GM18505 (cell line): ENCODE results near the gene TMOD3.

Source experiments
- ATAC-seq: cut with Tn5 transposase; IDR thresholded peaks from one replicate; pipeline ENCODE4 v1.9.1; 2021; ENCODE audit not compliant: unreplicated experiment
- POLR2A ChIP-seq: IDR thresholded peaks from 4 replicates; pipeline ENCODE4 v1.6.1; 2011; ENCODE audit warnings: borderline replicate concordance; ENCODE audit not compliant: insufficient read depth, insufficient read length; ENCODE audit errors: extremely low read depth

Gene TMOD3

GRCh38 chr15:51926809-51927208 lies 97.4 kb downstream of the TMOD3 start:
- TF ChIP-seq POLR2A, result no peak
- ATAC-seq, result no peak

GRCh38 chr15:51931016-51931415 lies 101.6 kb downstream of the TMOD3 start:
- no peak for ATAC-seq
- no peak for TF ChIP-seq POLR2A

- no peak for TF ChIP-seq POLR2A
- ATAC-seq, result no peak
These were observed 102.2 kb downstream of the TMOD3 start for GRCh38 chr15:51931638-51932037.

GRCh38 chr15:51932161-51932560 lies 102.7 kb downstream of the TMOD3 start:
- ATAC-seq, result no peak
- no peak for TF ChIP-seq POLR2A

- no peak for TF ChIP-seq POLR2A
- ATAC-seq, result peak; percentile 82
These were observed 106.1 kb downstream of the TMOD3 start for GRCh38 chr15:51935466-51936104.

GRCh38 chr15:51936105-51936478 lies 106.6 kb downstream of the TMOD3 start:
- ATAC-seq, result peak; percentile 20
- peak; percentile 21 for TF ChIP-seq POLR2A

GRCh38 chr15:51938286-51938685 lies 108.8 kb downstream of the TMOD3 start:
- TF ChIP-seq POLR2A, result no peak
- no peak for ATAC-seq

- ATAC-seq, result no peak
- TF ChIP-seq POLR2A, result no peak
These were observed 109.8 kb downstream of the TMOD3 start for GRCh38 chr15:51939216-51939615.

- ATAC-seq, result no peak
- TF ChIP-seq POLR2A, result no peak
These were observed 117.7 kb downstream of the TMOD3 start for GRCh38 chr15:51947124-51947523.

GRCh38 chr15:51952805-51953204 lies 123.4 kb downstream of the TMOD3 start:
- no peak for ATAC-seq
- no peak for TF ChIP-seq POLR2A

GRCh38 chr15:51955504-51955903 lies 126.1 kb downstream of the TMOD3 start:
- no peak for TF ChIP-seq POLR2A
- no peak for ATAC-seq
